ENCODE results near the gene RAPGEF3.

RAPGEF3 gene

DNA sequence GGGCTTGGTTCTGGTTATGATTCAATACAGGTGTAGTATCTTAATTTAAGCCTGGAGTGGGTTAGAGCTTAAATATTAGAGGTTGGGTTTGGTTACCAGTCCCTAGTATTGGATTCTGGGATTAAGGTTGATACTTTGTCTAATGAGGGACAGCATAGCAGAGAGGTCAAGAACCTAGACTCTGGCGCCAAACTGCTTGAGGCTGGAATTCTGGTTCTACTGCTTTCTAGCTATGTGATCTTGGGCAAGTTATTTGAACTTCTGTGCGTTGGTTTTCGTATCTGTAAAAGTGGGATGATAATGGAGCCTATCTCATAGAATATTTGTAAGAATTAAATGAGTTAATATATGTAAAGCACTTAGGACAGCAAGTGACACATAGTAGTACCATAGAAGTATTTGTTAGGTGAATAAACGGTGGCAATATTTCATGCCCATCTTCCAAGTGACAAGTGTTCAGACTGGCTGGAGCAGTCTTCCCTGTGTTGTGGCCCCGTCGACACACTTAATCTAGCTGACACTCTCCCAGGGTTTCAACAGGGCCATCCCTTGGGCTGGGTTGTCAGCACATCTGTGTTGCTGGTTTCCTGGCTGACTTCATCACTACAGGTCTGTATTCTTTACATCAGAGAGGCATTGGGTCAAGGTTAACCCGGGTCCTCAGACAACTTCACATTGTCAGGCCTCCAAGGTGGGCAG lies 36.4 kb downstream of the RAPGEF3 start:
- H3K36me3 ChIP-seq (ENCODE audit: control insufficient read depth in 1 of 2, insufficient read depth in 2 of 2, low read length in 2 of 2): peaks cover 0 to 5% of the 10 kb centered on the region in 2 donors
- no peak overlapping the region for H3K27ac ChIP-seq (ENCODE audit: low read length)
- peaks cover 8 to 11% of the 10 kb centered on the region in 2 donors for H3K4me1 ChIP-seq (ENCODE audit: control insufficient read depth in 1 of 2, insufficient read depth in 2 of 2, low read length in 2 of 2)
- H3K27me3 ChIP-seq (ENCODE audit: low read depth, low read length): no peaks in the 10 kb centered on the region
- no peak overlapping the region for H3K4me3 ChIP-seq (ENCODE audit: low read depth in 1 of 2, low read length in 2 of 2)
- H3K9me3 ChIP-seq (ENCODE audit: control insufficient read depth in 1 of 2, low read length in 2 of 2): no peaks in the 10 kb centered on the region

DNA sequence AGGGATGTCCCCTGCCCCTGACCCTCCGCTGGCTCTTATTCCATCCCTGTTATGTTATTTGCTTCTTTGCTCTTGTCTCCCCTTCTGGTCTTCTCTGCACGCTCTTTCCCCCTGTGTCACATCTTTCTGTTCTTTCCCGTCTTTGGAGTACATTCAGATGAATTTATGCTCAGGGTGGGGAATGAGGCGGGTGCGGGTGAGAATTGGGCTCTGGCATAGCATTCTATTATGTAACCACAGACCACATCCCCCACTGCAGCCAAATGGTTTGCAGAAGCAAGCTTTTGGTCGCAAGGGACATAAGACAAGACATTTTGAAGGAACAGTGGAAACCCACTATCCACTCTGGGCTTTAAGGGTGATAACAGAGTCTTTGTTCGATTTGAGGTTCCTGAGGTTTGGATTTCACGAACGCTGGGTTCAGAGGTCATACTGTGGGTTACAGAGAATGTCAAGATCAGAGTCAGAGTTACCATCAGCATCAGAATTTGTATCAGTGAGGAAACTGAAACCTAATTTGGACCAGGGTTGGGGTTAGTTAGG lies 37.2 kb downstream of the RAPGEF3 start:
- Histone ChIP-seq H3K36me3 (ENCODE audit: control insufficient read depth in 1 of 2, insufficient read depth in 2 of 2, low read length in 2 of 2) (peaks cover 0 to 5% of the 10 kb centered on the region in 2 donors), H3K27ac (ENCODE audit: low read length) (no peak overlapping the region), H3K4me1 (ENCODE audit: control insufficient read depth in 1 of 2, insufficient read depth in 2 of 2, low read length in 2 of 2) (peaks cover 15 to 19% of the 10 kb centered on the region in 2 donors)

DNA sequence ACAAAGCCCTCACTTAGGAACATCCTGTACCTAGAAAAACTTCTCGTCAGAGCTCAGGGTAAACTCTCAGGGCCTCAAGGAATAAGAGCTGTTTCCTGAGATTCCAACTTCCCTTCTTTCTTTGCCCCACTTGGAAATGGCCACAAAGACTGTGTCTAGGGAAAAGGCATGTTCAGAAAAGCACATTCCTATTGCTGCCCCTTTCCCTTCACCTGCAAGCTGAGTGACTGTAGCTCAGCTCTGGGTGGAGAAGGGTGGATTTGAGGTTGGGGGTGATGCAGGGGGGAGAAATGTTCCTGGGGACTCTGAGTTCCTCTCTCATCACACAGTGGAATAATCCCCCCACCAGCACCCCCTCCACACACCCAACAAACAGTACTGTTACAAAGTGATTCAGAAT lies 40.1 kb downstream of the RAPGEF3 start:
- Histone ChIP-seq H3K4me1 (ENCODE audit: control insufficient read depth in 1 of 2, insufficient read depth in 2 of 2, low read length in 2 of 2) (peaks cover 32 to 33% of the 10 kb centered on the region in 2 donors), H3K9me3 (ENCODE audit: control insufficient read depth in 1 of 2, low read length in 2 of 2) (no peaks in the 10 kb centered on the region), H3K4me3 (ENCODE audit: low read depth in 1 of 2, low read length in 2 of 2) (no peak overlapping the region), H3K36me3 (ENCODE audit: control insufficient read depth in 1 of 2, insufficient read depth in 2 of 2, low read length in 2 of 2) (peaks cover 0 to 5% of the 10 kb centered on the region in 2 donors), H3K27ac (ENCODE audit: low read length) (no peak overlapping the region), H3K27me3 (ENCODE audit: low read depth, low read length) (no peaks in the 10 kb centered on the region)

More for the DNA sequence above, 37.2 kb downstream of the RAPGEF3 start:
- no peaks in the 10 kb centered on the region for H3K27me3 ChIP-seq (ENCODE audit: low read depth, low read length)
- no peak overlapping the region for H3K4me3 ChIP-seq (ENCODE audit: low read depth in 1 of 2, low read length in 2 of 2)
- H3K9me3 ChIP-seq (ENCODE audit: control insufficient read depth in 1 of 2, low read length in 2 of 2): no peaks in the 10 kb centered on the region

- peak overlapping the region; percentile 68 for H3K27ac ChIP-seq (ENCODE audit: low read length)
- no peaks in the 10 kb centered on the region for H3K27me3 ChIP-seq (ENCODE audit: low read depth, low read length)
- H3K4me3 ChIP-seq (ENCODE audit: low read depth in 1 of 2, low read length in 2 of 2): peak overlapping the region in 1 of 2 donors; percentile 4
- H3K9me3 ChIP-seq (ENCODE audit: control insufficient read depth in 1 of 2, low read length in 2 of 2): no peaks in the 10 kb centered on the region
- peaks cover 32 to 33% of the 10 kb centered on the region in 2 donors for H3K4me1 ChIP-seq (ENCODE audit: control insufficient read depth in 1 of 2, insufficient read depth in 2 of 2, low read length in 2 of 2)
- H3K36me3 ChIP-seq (ENCODE audit: control insufficient read depth in 1 of 2, insufficient read depth in 2 of 2, low read length in 2 of 2): peaks cover 0 to 5% of the 10 kb centered on the region in 2 donors
Observed at GRCh38 chr12:47717443-47718193, 41.1 kb downstream of the RAPGEF3 start.

DNA sequence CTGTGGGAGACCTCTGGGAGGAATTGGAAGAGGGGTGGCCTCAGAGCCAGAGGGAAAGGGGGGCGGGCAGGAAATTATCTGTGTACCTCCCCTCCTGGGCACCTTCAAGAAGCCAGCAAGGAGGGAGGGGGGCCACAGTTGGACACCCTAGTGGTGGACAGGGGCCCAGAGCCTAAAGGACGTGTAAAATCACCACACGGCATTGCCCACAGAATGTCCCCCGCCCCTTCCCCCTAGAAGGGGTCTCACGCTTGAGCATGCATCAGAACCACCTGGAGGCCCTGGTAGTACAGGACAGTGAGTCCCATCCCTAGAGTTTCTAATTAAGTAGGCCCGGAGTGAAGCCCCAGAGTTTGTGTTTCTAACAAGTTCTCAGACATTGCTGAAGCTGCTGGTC lies 41.6 kb downstream of the RAPGEF3 start:
- Histone ChIP-seq H3K9me3 (ENCODE audit: control insufficient read depth in 1 of 2, low read length in 2 of 2) (no peaks in the 10 kb centered on the region), H3K36me3 (ENCODE audit: control insufficient read depth in 1 of 2, insufficient read depth in 2 of 2, low read length in 2 of 2) (peaks cover 0 to 5% of the 10 kb centered on the region in 2 donors), H3K27me3 (ENCODE audit: low read depth, low read length) (no peaks in the 10 kb centered on the region), H3K4me3 (ENCODE audit: low read depth in 1 of 2, low read length in 2 of 2) (peak overlapping the region in 1 of 2 donors; percentile 4), H3K4me1 (ENCODE audit: control insufficient read depth in 1 of 2, insufficient read depth in 2 of 2, low read length in 2 of 2) (peaks cover 32 to 33% of the 10 kb centered on the region in 2 donors), H3K27ac (ENCODE audit: low read length) (no peak overlapping the region)

GRCh38 chr12:47715877-47716548 lies 42.7 kb downstream of the RAPGEF3 start:
- Histone ChIP-seq H3K4me1 (ENCODE audit: control insufficient read depth in 1 of 2, insufficient read depth in 2 of 2, low read length in 2 of 2) (peaks cover 32 to 33% of the 10 kb centered on the region in 2 donors), H3K36me3 (ENCODE audit: control insufficient read depth in 1 of 2, insufficient read depth in 2 of 2, low read length in 2 of 2) (peaks cover 0 to 5% of the 10 kb centered on the region in 2 donors), H3K27me3 (ENCODE audit: low read depth, low read length) (no peaks in the 10 kb centered on the region), H3K27ac (ENCODE audit: low read length) (peak overlapping the region; percentile 5), H3K4me3 (ENCODE audit: low read depth in 1 of 2, low read length in 2 of 2) (peak overlapping the region; percentile 3), H3K9me3 (ENCODE audit: control insufficient read depth in 1 of 2, low read length in 2 of 2) (no peaks in the 10 kb centered on the region)

DNA sequence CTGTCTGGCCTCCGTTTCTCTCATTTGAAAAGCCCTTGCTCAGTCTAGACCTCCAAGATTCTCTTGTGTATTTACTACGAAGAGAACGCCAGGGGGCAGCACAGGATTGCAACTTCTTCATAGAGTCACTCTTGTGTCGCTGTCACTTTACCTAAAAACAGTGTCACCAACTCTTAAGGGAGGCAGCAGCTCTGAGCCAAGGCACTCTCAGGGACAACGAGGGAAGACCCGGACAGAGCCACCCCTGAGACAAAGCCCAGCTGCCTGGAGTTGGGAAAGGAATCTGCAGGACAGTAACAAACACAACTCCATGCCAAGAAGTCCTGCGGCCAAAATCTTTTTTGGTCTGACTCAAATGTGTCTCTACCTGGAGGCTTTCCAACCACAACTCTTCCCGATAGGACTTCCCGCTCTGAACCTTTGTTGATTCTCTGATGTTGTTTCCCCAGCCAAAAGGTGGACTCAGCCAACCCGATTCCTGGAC lies 43.2 kb downstream of the RAPGEF3 start:
- H3K27me3 ChIP-seq (ENCODE audit: low read depth, low read length): no peaks in the 10 kb centered on the region
- peak overlapping the region; percentile 3 for H3K4me3 ChIP-seq (ENCODE audit: low read depth in 1 of 2, low read length in 2 of 2)
- H3K36me3 ChIP-seq (ENCODE audit: control insufficient read depth in 1 of 2, insufficient read depth in 2 of 2, low read length in 2 of 2): peaks cover 0 to 5% of the 10 kb centered on the region in 2 donors
- H3K4me1 ChIP-seq (ENCODE audit: control insufficient read depth in 1 of 2, insufficient read depth in 2 of 2, low read length in 2 of 2): peaks cover 32 to 33% of the 10 kb centered on the region in 2 donors
- H3K27ac ChIP-seq (ENCODE audit: low read length): peak overlapping the region; percentile 5
- no peaks in the 10 kb centered on the region for H3K9me3 ChIP-seq (ENCODE audit: control insufficient read depth in 1 of 2, low read length in 2 of 2)

DNA sequence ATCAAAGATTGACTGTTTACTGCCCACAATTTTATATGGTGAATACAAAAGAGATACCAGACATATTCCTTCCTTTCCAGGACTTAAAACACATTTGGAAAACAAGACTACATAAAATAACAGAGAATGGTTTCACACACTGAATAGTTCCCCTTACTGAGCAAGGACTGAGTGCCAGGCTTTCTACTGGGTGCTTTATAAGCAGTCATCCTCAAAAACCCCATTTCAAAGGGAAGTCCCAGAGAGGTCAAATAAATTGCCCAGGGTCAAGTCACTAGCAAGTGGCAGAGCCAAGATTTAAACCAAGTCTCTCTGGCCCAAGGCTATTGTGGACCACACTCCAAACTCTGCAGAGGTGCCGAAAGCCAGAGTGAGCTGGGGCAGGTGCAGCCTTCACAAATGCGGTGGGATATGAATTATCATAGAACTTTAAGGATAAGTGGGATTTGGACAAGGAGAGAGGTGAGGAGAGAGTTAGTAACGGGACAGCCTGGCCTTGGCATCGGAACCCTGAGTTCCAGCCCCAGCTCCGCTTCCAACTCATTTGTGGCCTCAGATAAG lies 43.8 kb downstream of the RAPGEF3 start:
- Histone ChIP-seq H3K27ac (ENCODE audit: low read length) (no peak overlapping the region), H3K27me3 (ENCODE audit: low read depth, low read length) (no peaks in the 10 kb centered on the region), H3K4me3 (ENCODE audit: low read depth in 1 of 2, low read length in 2 of 2) (peak overlapping the region in 1 of 2 donors; percentile 3), H3K4me1 (ENCODE audit: control insufficient read depth in 1 of 2, insufficient read depth in 2 of 2, low read length in 2 of 2) (peaks cover 32 to 33% of the 10 kb centered on the region in 2 donors), H3K36me3 (ENCODE audit: control insufficient read depth in 1 of 2, insufficient read depth in 2 of 2, low read length in 2 of 2) (peaks cover 0 to 2% of the 10 kb centered on the region in 2 donors), H3K9me3 (ENCODE audit: control insufficient read depth in 1 of 2, low read length in 2 of 2) (no peaks in the 10 kb centered on the region)

DNA sequence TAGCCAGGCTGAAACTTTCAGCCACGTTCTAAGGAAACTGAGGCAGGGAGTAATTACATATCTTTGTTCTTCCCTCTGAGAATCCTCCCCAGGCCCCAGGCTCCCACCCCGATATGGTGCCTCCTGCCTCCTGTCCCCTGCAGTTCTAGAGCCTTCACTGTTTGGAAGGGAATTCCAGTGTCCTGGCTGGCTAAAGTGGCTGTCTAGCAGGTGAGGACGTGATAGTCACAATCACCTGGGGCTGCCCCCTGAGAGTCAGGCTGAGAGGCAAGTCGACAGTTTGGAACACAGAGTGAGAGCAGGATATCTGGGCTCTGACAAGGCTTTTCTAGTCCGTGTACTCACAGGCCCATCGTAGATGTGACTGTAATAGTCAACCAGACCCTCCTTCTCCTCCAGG lies 46.5 kb downstream of the RAPGEF3 start:
- H3K9me3 ChIP-seq (ENCODE audit: control insufficient read depth in 1 of 2, low read length in 2 of 2): no peaks in the 10 kb centered on the region
- no peaks in the 10 kb centered on the region for H3K27me3 ChIP-seq (ENCODE audit: low read depth, low read length)
- H3K4me1 ChIP-seq (ENCODE audit: control insufficient read depth in 1 of 2, insufficient read depth in 2 of 2, low read length in 2 of 2): peaks cover 20 to 28% of the 10 kb centered on the region in 2 donors
- no peak overlapping the region for H3K4me3 ChIP-seq (ENCODE audit: low read depth in 1 of 2, low read length in 2 of 2)
- H3K27ac ChIP-seq (ENCODE audit: low read length): no peak overlapping the region
- no peaks in the 10 kb centered on the region for H3K36me3 ChIP-seq (ENCODE audit: control insufficient read depth in 1 of 2, insufficient read depth in 2 of 2, low read length in 2 of 2)

DNA sequence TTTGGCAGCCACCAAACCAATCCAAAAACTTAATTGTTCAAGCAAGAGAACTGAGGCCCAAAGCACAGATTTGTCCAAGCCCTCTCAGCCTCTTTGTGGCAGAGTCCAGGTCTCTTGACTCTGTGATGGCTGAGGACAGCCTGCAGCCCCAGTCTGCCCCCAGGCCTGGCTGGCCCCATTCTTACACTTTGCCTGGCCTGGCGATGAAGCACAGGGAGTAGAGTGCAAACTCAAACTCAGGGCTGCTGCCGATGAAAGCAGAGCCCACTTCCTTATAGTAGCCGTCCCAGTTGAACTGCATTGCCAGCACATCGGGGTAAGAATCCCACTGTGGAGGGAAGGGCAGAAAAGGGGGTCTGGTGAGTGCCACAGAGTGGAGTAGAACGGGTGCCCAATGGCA lies 47.2 kb downstream of the RAPGEF3 start:
- Histone ChIP-seq H3K27me3 (ENCODE audit: low read depth, low read length) (no peaks in the 10 kb centered on the region), H3K4me3 (ENCODE audit: low read depth in 1 of 2, low read length in 2 of 2) (no peak overlapping the region), H3K9me3 (ENCODE audit: control insufficient read depth in 1 of 2, low read length in 2 of 2) (no peaks in the 10 kb centered on the region), H3K4me1 (ENCODE audit: control insufficient read depth in 1 of 2, insufficient read depth in 2 of 2, low read length in 2 of 2) (peaks cover 14 to 22% of the 10 kb centered on the region in 2 donors), H3K27ac (ENCODE audit: low read length) (no peak overlapping the region), H3K36me3 (ENCODE audit: control insufficient read depth in 1 of 2, insufficient read depth in 2 of 2, low read length in 2 of 2) (no peaks in the 10 kb centered on the region)

Data from muscle layer of duodenum (tissue), 2 donors.